Upper lobe of left lung (tissue), 6 donors: Measurements from ENCODE around the gene NEURL1B. TPM values are rescaled to one million over a fixed set of nuclear protein-coding genes. Genes with fewer than 3 reads are reported as not detected.
"Not testable (repeated sequence)": the region's sequence is repeated elsewhere in the genome, so short reads cannot be mapped to it uniquely, and the experiment has no call there.

Source experiments
- ATAC-seq, 2 donors: fragments of 200-7000 bp; cut with Tn5 transposase; one replicate each; pipeline ENCODE4 v1.9.1; 2022; ENCODE audit warnings: mild to moderate bottlenecking in 2 of 2, moderate library complexity in 2 of 2; ENCODE audit not compliant: low FRiP score in 2 of 2
- DNase-seq, 2 donors: peaks; one replicate each; pipeline ENCODE4 v3.0.0-alpha.2; 2019 to 2020
- H3K27ac ChIP-seq, 4 donors: fragments of 200-600 bp; sonication (generic); one replicate each; pipeline ENCODE4 v1.5.1; 2016 to 2019
- H3K27me3 ChIP-seq, 4 donors: fragments of 200-600 bp; sonication (generic); one replicate each; pipeline ENCODE4 v1.5.1; 2017 to 2019
- H3K36me3 ChIP-seq, 4 donors: fragments of 200-600 bp; sonication (generic); one replicate each; pipeline ENCODE4 v1.5.1; 2016 to 2019
- H3K4me1 ChIP-seq, 4 donors: fragments of 200-600 bp; sonication (generic); one replicate each; pipeline ENCODE4 v1.5.1; 2018 to 2019
- H3K4me3 ChIP-seq, 4 donors: fragments of 200-600 bp; sonication (generic); one replicate each; pipeline ENCODE4 v1.5.1; 2017 to 2019; ENCODE audit warnings: mild to moderate bottlenecking in 2 of 4, moderate library complexity in 1 of 4
- H3K9me3 ChIP-seq, 4 donors: fragments of 200-600 bp; sonication (generic); one replicate each; pipeline ENCODE4 v1.5.1; 2018 to 2019
- CTCF ChIP-seq, 6 experiments: fragments of 450-650 bp in 4 of 6; fragments of 200-600 bp in 2 of 6; sonication (generic) in 2 of 6; IDR thresholded peaks; one replicate each; pipeline ENCODE4 v1.5.1; 2016 to 2019; ENCODE audit warnings: antibody characterized with exemption in 6 of 6
- EP300 ChIP-seq, 4 donors: sonication (generic); formaldehyde crosslinking; IDR thresholded peaks; one replicate each; pipeline ENCODE4 v1.5.1; 2017; ENCODE audit warnings: antibody characterized with exemption in 4 of 4, control low read depth in 2 of 4
- POLR2A ChIP-seq, 4 donors: fragments of 450-650 bp; IDR thresholded peaks; one replicate each; pipeline ENCODE4 v1.5.1; 2016 to 2017; ENCODE audit warnings: antibody characterized with exemption in 4 of 4, mild to moderate bottlenecking in 2 of 4
- POLR2AphosphoS5 ChIP-seq, 2 donors: sonication (generic); formaldehyde crosslinking; IDR thresholded peaks; one replicate each; pipeline ENCODE4 v1.5.1; 2017; ENCODE audit warnings: antibody characterized with exemption in 2 of 2
- WGBS, 2 donors: methylation state at CpG; one replicate each; pipeline ENCODE4 v1.1.5; 2017 to 2018; 5-methylcytosine and 5-hydroxymethylcytosine counted together
- total RNA-seq, 6 donors: library from RNA; depleted of rRNA in 4 of 6; stranded (reverse); fragments of >200 nt in 4 of 6; gene quantifications; one replicate each; pipeline versions ENCODE4 v1.1.0 to v1.2.1, GENCODE V29; 2016 to 2021
- donor health status: DM: no; HTN: no; CAD: no; lungs with moderate emphysema.
- donor health status: DM: no; HTN: yes; CAD: no; lungs with severe emphysema.

Gene NEURL1B
- total RNA-seq, 6 donors from 2014 or later: 6.3 to 29.4 (median 15.1) TPM

GRCh38 chr5:172647352-172648012 lies 6.4 kb downstream of the NEURL1B start:
- Histone ChIP-seq H3K4me1 (peaks cover 23 to 58% (median 43%) of the 10 kb centered on the region in 4 donors), H3K4me3 (no peak overlapping the region), H3K27ac (peak overlapping the region in 3 of 4 donors; percentile 38 to 45 (median 43)), H3K27me3 (no peaks in the 10 kb centered on the region), H3K36me3 (no peaks in the 10 kb centered on the region), H3K9me3 (no peaks in the 10 kb centered on the region)
- ATAC-seq: peak in 1 of 2 donors; percentile 2
- DNase-seq: no peak
- no peak for TF ChIP-seq CTCF (IDR thresholded peaks at IDR 0.05)
- TF ChIP-seq EP300 (IDR thresholded peaks at IDR 0.05): no peak
- no peak for TF ChIP-seq POLR2AphosphoS5 (IDR thresholded peaks at IDR 0.05)
- TF ChIP-seq POLR2A (IDR thresholded peaks at IDR 0.05): no peak
- WGBS, 2 donors: 75 to 79% methylated on average over 9 to 11 of the region's 11 CpGs

DNA sequence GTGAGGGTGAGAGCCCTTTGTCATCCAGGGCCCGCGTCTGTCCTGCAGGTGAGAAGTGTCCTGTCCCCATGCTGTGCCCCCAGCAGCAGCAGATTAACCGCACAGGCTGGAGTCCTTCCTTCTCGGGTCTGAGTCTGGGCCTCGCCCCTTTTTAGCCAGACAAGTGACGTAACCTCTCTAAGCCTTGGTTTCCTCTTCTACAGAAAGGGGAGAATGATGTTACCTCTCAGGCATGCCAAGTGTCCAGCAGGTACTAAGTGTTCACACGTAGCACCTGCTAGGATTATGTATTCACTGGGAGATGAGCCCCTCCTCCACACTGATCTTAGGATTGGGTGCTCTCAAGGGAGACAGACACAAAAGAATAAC lies 6.9 kb downstream of the NEURL1B start:
- H3K27ac ChIP-seq: peak overlapping the region in 3 of 4 donors; percentile 38 to 45 (median 43)
- DNase-seq (peak in 1 of 2 donors; percentile 47), ATAC-seq (peak; percentile 34 to 59)
- TF ChIP-seq POLR2A (IDR thresholded peaks at IDR 0.05) (no peak), EP300 (IDR thresholded peaks at IDR 0.05) (peak in 1 of 4 donors; percentile 17)
- H3K27me3 ChIP-seq: no peaks in the 10 kb centered on the region
- no peaks in the 10 kb centered on the region for H3K36me3 ChIP-seq
- 38 to 44% methylated on average over 3 to 7 of the region's 7 CpGs for WGBS, 2 donors
- H3K9me3 ChIP-seq: no peaks in the 10 kb centered on the region
- peaks cover 23 to 59% (median 40%) of the 10 kb centered on the region in 4 donors for H3K4me1 ChIP-seq
- no peak overlapping the region for H3K4me3 ChIP-seq

DNA sequence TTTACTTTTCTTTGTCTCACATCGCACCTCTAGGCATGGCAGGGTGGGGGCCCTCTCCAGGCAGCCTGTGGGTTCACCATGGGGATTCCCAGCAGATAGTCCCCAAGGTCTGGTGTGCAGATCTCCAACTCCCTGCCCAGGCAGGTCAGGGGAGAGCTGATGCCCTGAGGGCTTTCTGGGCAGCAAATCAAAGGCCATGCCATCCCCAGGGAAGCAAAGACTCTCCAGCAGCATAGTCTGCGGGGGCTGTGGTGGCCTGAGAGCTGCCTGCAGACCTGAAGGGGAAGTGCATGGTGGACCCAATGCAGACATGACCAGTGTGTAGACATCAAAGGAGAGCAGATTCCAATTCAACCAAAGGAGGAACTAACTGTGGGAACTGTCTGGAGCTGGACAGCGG lies 7.7 kb downstream of the NEURL1B start:
- H3K4me1 ChIP-seq: peaks cover 22 to 58% (median 34%) of the 10 kb centered on the region in 4 donors
- no peak for ATAC-seq
- WGBS, 2 donors: 71 to 84% methylated on average over 2 to 3 of the region's 3 CpGs

GRCh38 chr5:172656496-172656895 lies 15.4 kb downstream of the NEURL1B start:
- DNase-seq, H3K4me3 ChIP-seq, ATAC-seq, H3K36me3 ChIP-seq, H3K27me3 ChIP-seq: not testable (repeated sequence)
- Histone ChIP-seq H3K27ac (peak overlapping the region in 2 of 4 donors; percentile 40 to 91), H3K9me3 (peaks cover 3 to 16% (median 11%) of the 10 kb centered on the region in 4 donors), H3K4me1 (peaks cover 32 to 44% (median 39%) of the 10 kb centered on the region in 4 donors)
- WGBS, 2 donors: 94 to 97% methylated on average over 13 of the region's 13 CpGs

More for the DNA sequence above, 7.7 kb downstream of the NEURL1B start:
- Histone ChIP-seq H3K9me3 (no peaks in the 10 kb centered on the region), H3K4me3 (no peak overlapping the region), H3K36me3 (no peaks in the 10 kb centered on the region), H3K27ac (peak overlapping the region in 2 of 4 donors; percentile 1 to 43), H3K27me3 (no peaks in the 10 kb centered on the region)
- TF ChIP-seq CTCF (IDR thresholded peaks at IDR 0.05) (no peak), POLR2AphosphoS5 (IDR thresholded peaks at IDR 0.05) (no peak), POLR2A (IDR thresholded peaks at IDR 0.05) (no peak), EP300 (IDR thresholded peaks at IDR 0.05) (no peak)
- no peak for DNase-seq

DNA sequence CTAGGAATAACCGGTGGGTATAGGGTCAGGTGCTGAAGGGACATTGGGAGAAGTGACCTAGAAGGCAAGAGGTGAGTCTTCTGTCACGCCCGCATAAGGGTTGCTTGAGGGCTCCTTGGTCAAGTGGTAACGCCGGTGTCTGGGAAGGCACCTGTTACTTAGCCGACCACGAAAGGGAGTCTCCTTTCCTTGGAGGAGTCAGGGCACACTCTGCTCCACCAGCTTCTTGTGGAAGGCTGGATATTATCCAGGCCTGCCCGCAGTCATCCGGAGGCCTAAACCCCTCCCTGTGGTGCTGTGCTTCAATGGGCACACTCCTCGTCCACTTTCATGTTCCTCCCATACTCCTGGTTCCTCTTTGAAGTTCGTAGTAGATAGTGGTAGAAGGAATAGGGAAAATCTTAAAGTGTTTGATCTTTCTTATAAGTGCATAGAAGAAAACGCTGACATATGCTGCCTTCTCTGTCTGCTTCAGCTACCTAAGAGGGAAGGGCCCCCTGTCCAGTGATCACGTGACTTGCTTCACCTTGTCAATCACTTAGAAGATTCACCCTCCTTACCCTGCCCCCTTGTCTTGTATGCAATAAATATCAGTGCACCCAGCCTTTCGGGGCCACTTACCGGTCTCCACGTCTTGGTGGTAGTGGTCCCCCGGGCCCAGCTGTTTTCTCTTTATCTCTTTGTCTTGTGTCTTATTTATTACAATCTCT lies 16.6 kb downstream of the NEURL1B start:
- Histone ChIP-seq H3K4me1 (peaks cover 37 to 51% (median 48%) of the 10 kb centered on the region in 4 donors), H3K27ac (peak overlapping the region; percentile 77 to 91 (median 80)), H3K9me3 (peaks cover 3 to 16% (median 11%) of the 10 kb centered on the region in 4 donors)
- 66 to 74% methylated on average over 17 of the region's 17 CpGs for WGBS, 2 donors
- H3K27me3 ChIP-seq, H3K36me3 ChIP-seq, ATAC-seq, H3K4me3 ChIP-seq, DNase-seq: not testable (repeated sequence)

DNA sequence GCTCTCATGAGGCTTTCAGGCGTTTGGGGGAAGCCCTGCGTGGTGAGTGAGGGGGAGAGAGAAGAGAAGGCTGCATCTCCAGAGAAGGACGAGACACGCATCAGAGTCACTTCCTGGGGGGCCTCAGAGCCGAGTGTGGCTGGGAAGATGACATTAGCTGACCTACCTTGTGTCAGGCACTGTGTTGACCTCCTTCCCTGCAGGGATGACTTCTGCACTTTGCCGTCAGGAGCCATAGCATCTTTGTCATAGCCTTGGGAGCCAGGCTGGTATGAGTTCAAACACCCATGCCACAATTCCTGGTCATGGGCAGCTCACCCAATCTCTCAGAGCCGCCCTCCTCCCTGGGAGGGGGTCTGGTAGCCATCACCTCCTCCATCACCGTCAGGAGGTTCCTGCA lies 17.3 kb downstream of the NEURL1B start:
- Histone ChIP-seq H3K36me3 (no peaks in the 10 kb centered on the region), H3K9me3 (peaks cover 3 to 16% (median 11%) of the 10 kb centered on the region in 4 donors), H3K4me1 (peaks cover 37 to 58% (median 50%) of the 10 kb centered on the region in 4 donors), H3K27ac (peak overlapping the region; percentile 77 to 91 (median 80)), H3K27me3 (no peaks in the 10 kb centered on the region), H3K4me3 (no peak overlapping the region)
- TF ChIP-seq CTCF (IDR thresholded peaks at IDR 0.05) (no peak), POLR2A (IDR thresholded peaks at IDR 0.05) (no peak), EP300 (IDR thresholded peaks at IDR 0.05) (no peak)
- WGBS, 2 donors: 41 to 62% methylated on average over 3 to 8 of the region's 8 CpGs
- no peak for DNase-seq
- ATAC-seq: no peak
